ENCODE data around the gene CACNA1C.

- no peak for TF ChIP-seq CTCF (IDR thresholded peaks at IDR 0.05)
- no peak for TF ChIP-seq POLR2A (IDR thresholded peaks at IDR 0.05)
- TF ChIP-seq POLR2AphosphoS5 (IDR thresholded peaks at IDR 0.05): no peak
Measured at GRCh38 chr12:2336409-2336829, 283.6 kb downstream of the CACNA1C start.
